K562 (cell line): Measurements from ENCODE around the gene SERP1. TPM values are rescaled to one million over a fixed set of nuclear protein-coding genes. Genes with fewer than 3 reads are reported as not detected.

Source experiments
- ATAC-seq: fragments of 200-7000 bp; cut with Tn5 transposase; 3 replicates; pipeline ENCODE4 v1.9.1; 2020; ENCODE audit warnings: moderate library complexity
- BruUV-seq: library from RNA; stranded (reverse); fragments of 400-500 nt; replicated peaks from 2 replicates; lab custom pipeline; 2021; lab: Mats Ljungman, UMichigan
- CTCF ChIA-PET: fragments of 300-600 bp; formaldehyde crosslinking; extraction: SDS; loops from one replicate; lab custom pipeline; 2021; ENCODE audit warnings: low intra/inter-chr PET ratio; lab: Yijun Ruan, JAX
- POLR2A ChIA-PET: fragments of 300-600, 350-650 bp; sonication (Branson Sonifier 250); formaldehyde crosslinking; extraction: SDS; loops from one replicate; lab custom pipeline; 2021; ENCODE audit warnings: antibody characterized with exemption, inconsistent platforms; lab: Yijun Ruan, JAX
- DNase-seq, 4 experiments: peaks; one replicate each; pipeline versions ENCODE4 v3.0.0 to v3.0.0-alpha.2; 2011 to 2018; ENCODE audit warnings: low spot score in 3 of 4, mixed read lengths in 3 of 4; ENCODE audit errors: extremely low read depth in 1 of 4
- FAIRE-seq: peaks from 2 replicates; lab custom pipeline; 2011; peaks lifted over from hg19 to GRCh38; lab: Jason Lieb, UNC
- H2AFZ ChIP-seq: 2 replicates; pipeline ENCODE4 v1.6.0; 2011; ENCODE audit warnings: low read depth, low read length, control low read depth, inconsistent platforms
- H3K27ac ChIP-seq: fragments of 200-600 bp; 3 replicates; pipeline ENCODE4 v1.8.0; 2011; ENCODE audit warnings: low read depth, mild to moderate bottlenecking, control low read depth, inconsistent platforms, low read length, moderate library complexity, mixed read lengths; ENCODE audit errors: extremely low read depth
- H3K27me3 ChIP-seq, 2 experiments: fragments of 300-600 bp in 1 of 2; 2 replicates in 1 of 2; 3 replicates in 1 of 2; pipeline versions ENCODE4 v1.6.0 to v1.8.0; 2011; ENCODE audit warnings: inconsistent platforms in 2 of 2, low read length in 2 of 2, mild to moderate bottlenecking in 1 of 2, mixed read lengths in 1 of 2, moderate library complexity in 1 of 2; ENCODE audit not compliant: control insufficient read depth in 2 of 2, insufficient read depth in 2 of 2
- H3K36me3 ChIP-seq: fragments of 300-600 bp; 3 replicates; pipeline ENCODE4 v1.8.0; 2011; ENCODE audit warnings: mild to moderate bottlenecking, low read length, inconsistent platforms; ENCODE audit not compliant: control insufficient read depth, insufficient read depth
- H3K4me1 ChIP-seq, 2 experiments: fragments of 200-600 bp in 1 of 2; replicated peaks in 1 of 2; 2 replicates in 1 of 2; 3 replicates in 1 of 2; pipeline versions ENCODE4 v1.5.1 to v1.8.0; 2011; ENCODE audit warnings: inconsistent platforms in 2 of 2, low read length in 2 of 2, mild to moderate bottlenecking in 1 of 2, mixed read lengths in 1 of 2, moderate library complexity in 1 of 2; ENCODE audit not compliant: control insufficient read depth in 2 of 2, insufficient read depth in 2 of 2
- H3K4me2 ChIP-seq: 2 replicates; pipeline ENCODE4 v1.6.1; 2011; ENCODE audit warnings: low read length, control low read depth, inconsistent platforms, mixed read lengths; ENCODE audit not compliant: insufficient read depth
- H3K4me3 ChIP-seq: fragments of 200-600 bp; sonication (generic), shearing (Covaris generic); 2 replicates; pipeline ENCODE4 v1.5.1; 2016; ENCODE audit warnings: control low read depth, inconsistent platforms
- H3K79me2 ChIP-seq: fragments of 200-600 bp; 3 replicates; pipeline ENCODE4 v1.8.0; 2011; ENCODE audit warnings: low read length, inconsistent platforms; ENCODE audit not compliant: control insufficient read depth, insufficient read depth
- H3K9ac ChIP-seq, 2 experiments: 2 replicates each; pipeline versions ENCODE4 v1.6.0 to v1.6.1; 2011; ENCODE audit warnings: low read depth in 2 of 2, low read length in 2 of 2, control low read depth in 1 of 2, inconsistent platforms in 1 of 2, mild to moderate bottlenecking in 1 of 2, mixed read lengths in 1 of 2; ENCODE audit not compliant: insufficient read depth in 1 of 2
- H3K9me1 ChIP-seq: one replicate; pipeline ENCODE4 v1.6.0; 2011; ENCODE audit warnings: inconsistent platforms, mild to moderate bottlenecking, low read length, moderate library complexity; ENCODE audit not compliant: control insufficient read depth, insufficient read depth
- H3K9me3 ChIP-seq: replicated peaks from 2 replicates; pipeline ENCODE4 v1.5.1; 2011; ENCODE audit warnings: low read depth, low read length, inconsistent platforms; ENCODE audit not compliant: control insufficient read depth, insufficient read depth
- H4K20me1 ChIP-seq: replicated peaks from 2 replicates; pipeline ENCODE4 v1.6.1; 2011; ENCODE audit warnings: low read length, inconsistent platforms, mixed read lengths; ENCODE audit not compliant: control insufficient read depth, insufficient read depth
- CHD1 ChIP-seq: fragments of 200-600 bp; sonication (generic); IDR thresholded peaks from one replicate; pipeline ENCODE4 v1.6.1; 2012; ENCODE audit warnings: mild to moderate bottlenecking, moderate library complexity, low read length, inconsistent platforms
- ELF2 ChIP-seq: fragments of 250-450 bp; sonication (Bioruptor Pico); IDR thresholded peaks from 2 replicates; pipeline ENCODE4 v1.5.0; 2021; ENCODE audit warnings: mild to moderate bottlenecking
- HBP1 ChIP-seq: fragments of 450-650 bp; formaldehyde crosslinking; IDR thresholded peaks from 2 replicates; pipeline ENCODE4 v1.4.0; 2022; ENCODE audit warnings: missing genetic modification characterization
- HDAC6 ChIP-seq: IDR thresholded peaks from 2 replicates; pipeline ENCODE4 v1.6.1; 2012; ENCODE audit warnings: low read depth, mild to moderate bottlenecking, control low read depth, inconsistent platforms, low read length, moderate library complexity
- HNRNPK ChIP-seq: fragments of 200-400 bp; formaldehyde crosslinking; IDR thresholded peaks from one replicate; pipeline ENCODE4 v1.6.1; 2018; ENCODE audit warnings: mild to moderate bottlenecking, low read depth, low read length; ENCODE audit not compliant: poor library complexity, severe bottlenecking
- JUN ChIP-seq, 2 experiments: sonication (generic) in 1 of 2; formaldehyde crosslinking in 1 of 2; IDR thresholded peaks; 2 replicates each; pipeline versions ENCODE4 v1.6.1 to v1.8.0; 2012 to 2022; ENCODE audit warnings: borderline replicate concordance in 2 of 2, mild to moderate bottlenecking in 2 of 2, improper control_type of control experiment in 1 of 2, low read depth in 1 of 2, low read length in 1 of 2, missing genetic modification reagents in 1 of 2
- MTF1 ChIP-seq: fragments of 250-450 bp; sonication (Bioruptor Pico); IDR thresholded peaks from 2 replicates; pipeline ENCODE4 v1.9.0; 2021; ENCODE audit warnings: moderate library complexity, mild to moderate bottlenecking, inconsistent platforms, borderline replicate concordance
- NFE2 ChIP-seq: IDR thresholded peaks from 2 replicates; pipeline ENCODE4 v1.6.1; 2014; ENCODE audit warnings: antibody characterized with exemption, low read depth
- RAD51 ChIP-seq: fragments of 450-650 bp; IDR thresholded peaks from 2 replicates; pipeline ENCODE4 v1.7.1; 2016; ENCODE audit warnings: low read depth, mild to moderate bottlenecking, borderline replicate concordance
- SNIP1 ChIP-seq: fragments of 450-650 bp; IDR thresholded peaks from 2 replicates; pipeline ENCODE4 v1.7.1; 2017; ENCODE audit warnings: low read depth, mild to moderate bottlenecking
- TBL1XR1 ChIP-seq, 2 experiments: IDR thresholded peaks; 2 replicates each; pipeline ENCODE4 v1.6.1; 2012; ENCODE audit warnings: improper control_type of control experiment in 2 of 2, low read length in 2 of 2, mild to moderate bottlenecking in 1 of 2
- WHSC1 ChIP-seq: IDR thresholded peaks from one replicate; pipeline ENCODE4 v1.6.1; 2012; ENCODE audit warnings: low read length, control low read depth, inconsistent platforms
- ZBTB49 ChIP-seq: sonication (generic); formaldehyde crosslinking; IDR thresholded peaks from 2 replicates; pipeline ENCODE4 v1.8.0; 2022; ENCODE audit warnings: missing genetic modification reagents, mild to moderate bottlenecking, borderline replicate concordance
- ZNF347 ChIP-seq: fragments of 450-650 bp; formaldehyde crosslinking; IDR thresholded peaks from 2 replicates; pipeline ENCODE4 v1.4.0; 2020; ENCODE audit warnings: low read depth, mild to moderate bottlenecking, moderate library complexity
- ZNF695 ChIP-seq: fragments of 450-650 bp; formaldehyde crosslinking; IDR thresholded peaks from 2 replicates; pipeline ENCODE4 v1.4.0; 2020; ENCODE audit warnings: mild to moderate bottlenecking, moderate library complexity
- ZNF740 ChIP-seq, 3 experiments: fragments of 200-800 bp in 1 of 3; sonication (Bioruptor generic) in 1 of 3; sonication (generic) in 1 of 3; formaldehyde crosslinking in 1 of 3; IDR thresholded peaks; 2 replicates each; pipeline versions ENCODE4 v1.6.1 to v1.8.0; 2016 to 2022; ENCODE audit warnings: mild to moderate bottlenecking in 2 of 3, missing compliant biosample characterization in 2 of 3, missing genetic modification characterization in 2 of 3, missing genetic modification reagents in 1 of 3
- ZNF780A ChIP-seq: fragments of 250-450 bp; sonication (Bioruptor Pico); IDR thresholded peaks from 2 replicates; pipeline ENCODE4 v1.5.0; 2021; ENCODE audit warnings: mild to moderate bottlenecking
- ZNF79 ChIP-seq: fragments of 250-450 bp; sonication (Bioruptor Pico); IDR thresholded peaks from 2 replicates; pipeline ENCODE4 v1.4.0; 2020; ENCODE audit warnings: low read depth, mild to moderate bottlenecking, moderate library complexity
- WGBS: fragments of 100-300 bp; shearing (Covaris generic); methylation state at CpG from one replicate; pipeline ENCODE4 v1.1.6; 2016; ENCODE audit warnings: low coverage, mixed read lengths; ENCODE audit not compliant: insufficient coverage; ENCODE audit errors: missing lambda C conversion rate; 5-methylcytosine and 5-hydroxymethylcytosine counted together
- in situ Hi-C: fragments of 300-500 bp; cut with MboI; formaldehyde crosslinking; loops from 4 replicates; pipeline ENCODE4 v1.15.0; 2018; ENCODE audit warnings: inconsistent platforms, mixed read lengths
- intact Hi-C: fragments of 100-400 bp; cut with micrococcal nuclease; formaldehyde crosslinking; loops from 2 replicates; pipeline ENCODE4 v1.14.2; 2022
- polyA plus RNA-seq, 8 experiments: library from polyadenylated mRNA; depleted of rRNA in 4 of 8; stranded (reverse) in 5 of 8; unstranded in 3 of 8; fragments of >200 nt; fragmentation: Nextera tagmentation in 2 of 8; fragmentation: Illumina TruSeq in 1 of 8; extraction: Ambion mirVana in 2 of 8; extraction: Trizol in 1 of 8; gene quantifications; 2 replicates each; pipeline versions ENCODE4 v1.2.1 to v1.2.3, GENCODE V29; 2011 to 2014; ENCODE audit warnings: inconsistent platforms in 1 of 8, missing spikeins in 1 of 8
- total RNA-seq, 7 experiments: library from RNA; depleted of rRNA in 6 of 7; stranded (reverse); fragments of >200 nt in 6 of 7; fragmentation: Illumina TruSeq in 2 of 7; extraction: Trizol in 2 of 7; gene quantifications; 2 replicates each; pipeline versions ENCODE4 v1.2.1 to v1.2.3, GENCODE V29; 2011 to 2021; ENCODE audit warnings: low replicate concordance in 1 of 7

SERP1 gene
- total and polyA plus RNA-seq, 9 of the 15 experiments (the other 6 are each of a cell fraction or from before 2014, with no cell fraction given) = 38.6 to 443 (median 121) TPM

- Histone ChIP-seq H3K9me3 (no peaks in the 10 kb centered on the region), H4K20me1 (no peaks in the 10 kb centered on the region), H3K9ac (no peak overlapping the region), H3K4me3 (no peak overlapping the region), H3K4me2 (no peak overlapping the region), H3K27me3 (no peaks in the 10 kb centered on the region), H3K4me1 (no peaks in the 10 kb centered on the region), H2AFZ (no peak overlapping the region), H3K36me3 (peaks cover 93% of the 10 kb centered on the region), H3K27ac (no peak overlapping the region), H3K79me2 (no peaks in the 10 kb centered on the region), H3K9me1 (no peaks in the 10 kb centered on the region)
- WGBS = 100% methylated on average over 1 of the region's 1 CpG
- in situ Hi-C loops (no loop called here), intact Hi-C loops (no loop called here)
- BruUV-seq = no TSS peak
- ATAC-seq (peak; percentile 54), DNase-seq (no peak), FAIRE-seq (no peak)
- CTCF ChIA-PET = no interaction called here
- POLR2A ChIA-PET = interaction anchor here (1.2 to 1.5 kb wide), 3 partner anchors 10 to 21 kb away, joined by 3 to 4 read pairs (median 3); no protein-coding TSS in a partner anchor
- no peak for TF ChIP-seq SNIP1
- no peak for TF ChIP-seq ZNF79 (CRISPR knock-in tag)
- TF ChIP-seq TBL1XR1 (IDR thresholded peaks at IDR 0.05; ENCODE audit: low read length in 2 of 2) = no peak
- TF ChIP-seq HBP1 (CRISPR knock-in tag) = no peak
- TF ChIP-seq ZNF780A (CRISPR knock-in tag) = no peak
- TF ChIP-seq ZNF695 = no peak
- TF ChIP-seq HNRNPK = no peak
- TF ChIP-seq HDAC6 = no peak
- TF ChIP-seq WHSC1 = no peak
- TF ChIP-seq NFE2 = no peak
- no peak for TF ChIP-seq ELF2 (CRISPR knock-in tag)
- TF ChIP-seq CHD1 = no peak
- TF ChIP-seq ZNF347 = no peak
- no peak for TF ChIP-seq RAD51
- no peak for TF ChIP-seq MTF1 (CRISPR knock-in tag)
- no peak for TF ChIP-seq ZBTB49 (CRISPR knock-in tag)
- no peak for TF ChIP-seq JUN (IDR thresholded peaks at IDR 0.05; ENCODE audit: borderline replicate concordance, low read depth, low read length)
- TF ChIP-seq JUN (CRISPR knock-in tag; IDR thresholded peaks at IDR 0.05; ENCODE audit: borderline replicate concordance) = no peak
- TF ChIP-seq ZNF740 (CRISPR knock-in tag; IDR thresholded peaks at IDR 0.05) = no peak
- TF ChIP-seq ZNF740 (tag; IDR thresholded peaks at IDR 0.05) = no peak
These were observed 21.0 kb upstream of the SERP1 start for GRCh38 chr3:150567328-150567727.
